Mesothelial cell of epicardium (in vitro differentiated cells): ENCODE data around the gene PRLH. TPM values are rescaled to one million over a fixed set of nuclear protein-coding genes. Genes with fewer than 3 reads are reported as not detected.

Experiments used
- DNase-seq, 2 experiments: peaks; one replicate each; pipeline ENCODE4 v3.0.0; 2021; ENCODE audit warnings: low spot score in 2 of 2; ENCODE audit not compliant: unreplicated experiment in 2 of 2
- H3K27ac Mint-ChIP-seq: 2 replicates; pipeline ENCODE4 v1.8.0; 2021; ENCODE audit warnings: mixed read lengths
- H3K27me3 Mint-ChIP-seq: 2 replicates; pipeline ENCODE4 v1.8.0; 2021; ENCODE audit warnings: low read depth, mixed read lengths
- H3K36me3 Mint-ChIP-seq: 2 replicates; pipeline ENCODE4 v1.8.0; 2021; ENCODE audit warnings: mixed read lengths
- H3K4me1 Mint-ChIP-seq: 2 replicates; pipeline ENCODE4 v1.8.0; 2021; ENCODE audit warnings: mixed read lengths
- H3K4me3 Mint-ChIP-seq: 2 replicates; pipeline ENCODE4 v1.8.0; 2021; ENCODE audit warnings: mild to moderate bottlenecking, moderate library complexity, mixed read lengths
- H3K9me3 Mint-ChIP-seq: 2 replicates; pipeline ENCODE4 v1.8.0; 2021; ENCODE audit warnings: mixed read lengths
- total RNA-seq: library from RNA; stranded (reverse); gene quantifications from 3 replicates; pipeline ENCODE4 v1.2.1, GENCODE V29; 2021
- TF ChIP-seq, protein P1 (sequence below): fragments of 200-600 bp; sonication (generic); IDR thresholded peaks from one replicate; pipeline ENCODE4 v1.5.0; 2021; ENCODE audit warnings: antibody characterized with exemption; ENCODE audit not compliant: unreplicated experiment

PRLH gene
- total RNA-seq, 1 donor from 2014 or later = not detected

DNA sequence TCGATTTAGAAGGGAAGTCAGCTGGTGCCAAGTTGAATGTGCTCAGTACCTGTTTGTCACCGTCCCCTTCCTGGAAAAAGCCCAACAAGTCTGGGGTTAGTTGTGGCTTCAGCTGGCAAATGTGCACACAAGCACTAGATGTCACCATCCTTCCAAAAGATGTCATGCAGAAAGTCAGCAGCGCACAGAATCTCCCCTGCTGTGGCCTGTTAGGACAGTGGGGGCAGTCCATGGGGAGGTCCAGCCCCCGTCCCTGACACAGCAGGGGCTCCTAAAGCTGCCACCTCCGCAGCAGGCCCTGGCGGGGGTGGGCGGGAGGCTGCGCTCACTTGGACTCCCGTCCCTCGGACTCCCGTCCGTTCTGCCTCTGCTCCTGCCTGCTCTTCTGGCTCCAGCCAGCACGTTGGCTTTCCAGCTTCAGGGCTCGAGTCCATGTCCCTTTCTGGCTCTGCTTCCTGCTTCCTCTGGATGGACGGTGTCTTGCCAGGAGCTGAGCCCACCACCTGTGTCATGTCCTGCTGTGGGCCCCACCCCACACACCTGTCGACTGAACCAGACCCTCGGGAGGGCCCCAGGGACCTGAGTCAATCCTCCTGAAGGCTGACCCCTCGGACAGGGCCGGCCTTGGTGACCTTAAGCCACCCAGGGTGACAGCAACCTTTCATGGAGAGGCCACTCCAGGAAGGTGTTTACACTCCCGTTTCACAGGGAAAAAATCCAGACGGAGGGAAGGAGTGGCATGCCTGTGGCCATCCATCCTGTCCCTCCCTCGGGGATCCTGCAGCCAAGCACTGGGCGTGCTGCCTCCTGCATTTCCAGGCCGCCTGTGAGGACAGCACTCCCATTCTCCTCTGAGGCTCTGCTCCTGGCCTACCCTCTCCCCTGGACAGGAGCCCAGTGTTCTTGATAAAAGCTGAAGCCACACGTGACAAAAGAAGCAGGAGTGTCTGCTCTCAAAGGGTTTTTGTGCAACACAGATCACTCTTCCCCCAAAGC, 15.7 kb downstream of the PRLH start:
- Mint-ChIP-seq H3K27ac (peak overlapping the region; percentile 47), H3K27me3 (no peaks in the 10 kb centered on the region), H3K4me1 (peaks cover 5% of the 10 kb centered on the region), H3K36me3 (no peaks in the 10 kb centered on the region), H3K9me3 (no peaks in the 10 kb centered on the region), H3K4me3 (no peak overlapping the region)
- DNase-seq = no peak
- TF ChIP-seq, protein P1, sequence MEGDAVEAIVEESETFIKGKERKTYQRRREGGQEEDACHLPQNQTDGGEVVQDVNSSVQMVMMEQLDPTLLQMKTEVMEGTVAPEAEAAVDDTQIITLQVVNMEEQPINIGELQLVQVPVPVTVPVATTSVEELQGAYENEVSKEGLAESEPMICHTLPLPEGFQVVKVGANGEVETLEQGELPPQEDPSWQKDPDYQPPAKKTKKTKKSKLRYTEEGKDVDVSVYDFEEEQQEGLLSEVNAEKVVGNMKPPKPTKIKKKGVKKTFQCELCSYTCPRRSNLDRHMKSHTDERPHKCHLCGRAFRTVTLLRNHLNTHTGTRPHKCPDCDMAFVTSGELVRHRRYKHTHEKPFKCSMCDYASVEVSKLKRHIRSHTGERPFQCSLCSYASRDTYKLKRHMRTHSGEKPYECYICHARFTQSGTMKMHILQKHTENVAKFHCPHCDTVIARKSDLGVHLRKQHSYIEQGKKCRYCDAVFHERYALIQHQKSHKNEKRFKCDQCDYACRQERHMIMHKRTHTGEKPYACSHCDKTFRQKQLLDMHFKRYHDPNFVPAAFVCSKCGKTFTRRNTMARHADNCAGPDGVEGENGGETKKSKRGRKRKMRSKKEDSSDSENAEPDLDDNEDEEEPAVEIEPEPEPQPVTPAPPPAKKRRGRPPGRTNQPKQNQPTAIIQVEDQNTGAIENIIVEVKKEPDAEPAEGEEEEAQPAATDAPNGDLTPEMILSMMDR = no peak

DNA sequence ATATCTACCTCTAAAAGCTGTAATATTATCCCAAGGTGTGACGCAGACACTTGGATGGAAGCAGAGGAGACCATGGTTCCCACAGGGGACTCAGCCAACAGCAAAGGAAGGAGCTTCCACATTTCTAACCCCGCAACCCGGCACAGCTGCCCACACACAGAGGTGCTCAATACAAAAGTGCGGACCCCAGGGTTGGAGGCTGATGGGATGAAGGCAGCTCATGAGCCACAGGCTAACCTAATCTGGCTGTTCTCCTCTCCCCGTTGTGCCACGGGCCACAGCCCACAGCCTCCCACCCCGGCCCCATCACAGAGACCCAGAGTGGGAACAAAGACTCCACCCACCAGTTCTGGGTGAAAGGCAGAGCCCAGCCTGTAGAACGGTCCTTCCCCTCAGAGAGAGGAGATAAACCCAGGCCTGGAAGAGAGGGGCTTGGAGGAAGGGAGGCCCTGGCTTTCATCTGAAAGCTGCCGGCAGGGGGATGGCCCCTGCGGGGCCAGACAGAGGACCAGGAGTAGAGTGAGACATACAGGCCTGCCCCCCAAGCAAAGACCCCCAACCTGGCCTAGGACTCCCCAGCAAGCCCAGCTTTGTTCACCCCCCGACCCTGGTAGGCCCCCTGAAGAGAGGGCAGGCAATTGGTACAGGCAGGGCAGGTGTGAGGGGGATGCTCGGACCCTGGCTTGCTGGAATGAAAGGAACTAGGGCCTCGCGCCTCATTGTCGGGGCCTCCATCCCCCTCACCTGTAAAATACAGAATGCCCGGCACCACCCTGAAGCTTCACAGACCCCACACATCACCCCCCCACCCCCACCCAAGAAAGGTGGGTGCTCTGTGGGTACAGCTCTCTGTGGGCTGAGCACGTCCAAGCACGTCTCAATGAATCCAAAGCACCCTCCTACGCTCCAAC, 17.3 kb downstream of the PRLH start:
- peaks cover 5% of the 10 kb centered on the region for H3K4me1 Mint-ChIP-seq
- H3K36me3 Mint-ChIP-seq = no peaks in the 10 kb centered on the region
- no peak overlapping the region for H3K4me3 Mint-ChIP-seq
- no peak overlapping the region for H3K27ac Mint-ChIP-seq
- DNase-seq = no peak
- peaks cover 4% of the 10 kb centered on the region for H3K9me3 Mint-ChIP-seq
- TF ChIP-seq, protein P1 = no peak
- no peaks in the 10 kb centered on the region for H3K27me3 Mint-ChIP-seq

DNA sequence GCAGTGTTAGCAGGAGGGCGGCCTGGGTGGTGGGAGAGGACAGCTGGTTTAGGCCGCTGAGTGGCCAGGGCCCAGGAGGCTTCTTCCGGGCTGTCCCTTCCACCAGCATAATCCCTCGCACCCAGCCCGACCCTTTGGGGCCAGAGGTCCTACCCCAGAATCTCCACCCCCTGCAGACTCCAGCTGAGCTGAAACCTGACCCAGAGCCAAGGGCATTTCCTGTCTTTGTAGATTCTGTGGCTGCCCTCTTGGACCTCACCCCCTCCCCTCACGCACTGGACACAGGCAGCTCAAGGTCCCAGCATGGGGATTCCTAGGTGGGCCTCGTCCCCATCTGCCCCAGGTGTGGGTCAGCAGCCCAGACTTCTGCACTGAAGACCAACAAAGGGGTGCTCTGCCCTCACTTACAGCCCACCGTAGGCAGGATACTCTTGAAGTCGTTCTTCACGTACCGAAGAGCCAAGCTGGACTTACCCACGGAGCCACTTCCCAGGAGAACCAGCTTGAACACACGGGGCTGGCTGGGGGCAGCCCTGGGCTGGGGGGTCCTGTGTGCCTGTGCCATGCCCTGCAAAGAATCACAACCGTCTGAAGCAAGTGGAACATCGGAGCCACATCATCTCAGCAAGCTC, 19.3 kb downstream of the PRLH start:
- Mint-ChIP-seq H3K27me3 (peaks cover 4% of the 10 kb centered on the region), H3K36me3 (no peaks in the 10 kb centered on the region), H3K4me3 (no peak overlapping the region), H3K27ac (no peak overlapping the region), H3K4me1 (peaks cover 21% of the 10 kb centered on the region), H3K9me3 (peaks cover 4% of the 10 kb centered on the region)
- TF ChIP-seq, protein P1 = no peak
- DNase-seq = no peak

DNA sequence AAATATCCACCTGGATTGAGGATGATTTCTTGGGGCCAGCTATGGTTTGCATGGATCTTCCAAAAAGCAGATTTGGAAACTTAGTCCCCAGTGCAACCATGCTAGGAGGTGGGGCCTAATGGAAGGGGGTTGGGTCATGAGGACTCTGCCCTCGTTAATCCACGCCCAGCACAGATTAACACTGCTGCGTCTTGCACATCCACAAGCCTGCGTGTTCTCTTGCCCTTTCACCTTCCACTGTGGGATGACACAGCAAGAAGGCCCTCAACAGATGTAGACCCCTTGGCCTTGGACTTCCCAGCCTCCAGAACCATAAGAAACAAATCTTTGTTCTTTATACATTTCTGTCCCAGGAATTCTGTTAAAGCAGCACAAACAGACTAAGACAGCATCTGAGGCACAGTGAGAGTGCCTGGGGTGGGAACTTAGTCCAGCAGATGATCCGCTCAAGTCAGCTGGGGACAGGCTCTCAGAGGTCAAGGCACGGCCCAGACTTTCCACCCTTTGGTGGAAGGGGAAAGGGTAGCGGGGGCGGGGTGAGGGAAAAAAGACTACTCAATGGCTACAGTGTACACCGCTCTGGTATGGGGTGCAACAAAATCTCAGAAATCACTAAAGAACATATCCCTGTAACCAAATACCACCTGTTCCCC, 21.8 kb downstream of the PRLH start:
- TF ChIP-seq, protein P1 = no peak
- DNase-seq = no peak
- Mint-ChIP-seq H3K27me3 (peaks cover 4% of the 10 kb centered on the region), H3K9me3 (peaks cover 4% of the 10 kb centered on the region), H3K4me3 (no peak overlapping the region), H3K4me1 (peaks cover 27% of the 10 kb centered on the region), H3K36me3 (no peaks in the 10 kb centered on the region), H3K27ac (no peak overlapping the region)
